SK-N-SH (cell line): ENCODE results near the gene NEK8.
"Not testable (repeated sequence)": the region's sequence is repeated elsewhere in the genome, so short reads cannot be mapped to it uniquely, and the experiment has no call there.

ENCODE experiments used
- CTCF ChIP-seq: fragments of 200-600 bp; sonication (generic); IDR thresholded peaks from 2 replicates; pipeline ENCODE4 v1.6.1; 2017; ENCODE audit warnings: antibody characterized with exemption, mild to moderate bottlenecking, moderate library complexity
- POLR2AphosphoS5 ChIP-seq: IDR thresholded peaks from 2 replicates; pipeline ENCODE4 v1.6.1; 2012; ENCODE audit warnings: low read depth, low read length
- RAD21 ChIP-seq: IDR thresholded peaks from 2 replicates; pipeline ENCODE4 v1.6.1; 2012; ENCODE audit warnings: mild to moderate bottlenecking, low read length
- TEAD4 ChIP-seq: IDR thresholded peaks from 2 replicates; pipeline ENCODE4 v1.4.0; 2012; ENCODE audit warnings: mild to moderate bottlenecking, borderline replicate concordance; ENCODE audit not compliant: insufficient read depth
- TF ChIP-seq, protein P1 (sequence below): IDR thresholded peaks from 2 replicates; pipeline ENCODE4 v1.6.1; 2012; ENCODE audit warnings: mild to moderate bottlenecking, low read depth, low read length, moderate library complexity

GRCh38 chr17:28779601-28780000, 51.0 kb downstream of the NEK8 start:
- not testable (repeated sequence) for TF ChIP-seq TEAD4, RAD21, CTCF, POLR2AphosphoS5
- TF ChIP-seq, protein P1, sequence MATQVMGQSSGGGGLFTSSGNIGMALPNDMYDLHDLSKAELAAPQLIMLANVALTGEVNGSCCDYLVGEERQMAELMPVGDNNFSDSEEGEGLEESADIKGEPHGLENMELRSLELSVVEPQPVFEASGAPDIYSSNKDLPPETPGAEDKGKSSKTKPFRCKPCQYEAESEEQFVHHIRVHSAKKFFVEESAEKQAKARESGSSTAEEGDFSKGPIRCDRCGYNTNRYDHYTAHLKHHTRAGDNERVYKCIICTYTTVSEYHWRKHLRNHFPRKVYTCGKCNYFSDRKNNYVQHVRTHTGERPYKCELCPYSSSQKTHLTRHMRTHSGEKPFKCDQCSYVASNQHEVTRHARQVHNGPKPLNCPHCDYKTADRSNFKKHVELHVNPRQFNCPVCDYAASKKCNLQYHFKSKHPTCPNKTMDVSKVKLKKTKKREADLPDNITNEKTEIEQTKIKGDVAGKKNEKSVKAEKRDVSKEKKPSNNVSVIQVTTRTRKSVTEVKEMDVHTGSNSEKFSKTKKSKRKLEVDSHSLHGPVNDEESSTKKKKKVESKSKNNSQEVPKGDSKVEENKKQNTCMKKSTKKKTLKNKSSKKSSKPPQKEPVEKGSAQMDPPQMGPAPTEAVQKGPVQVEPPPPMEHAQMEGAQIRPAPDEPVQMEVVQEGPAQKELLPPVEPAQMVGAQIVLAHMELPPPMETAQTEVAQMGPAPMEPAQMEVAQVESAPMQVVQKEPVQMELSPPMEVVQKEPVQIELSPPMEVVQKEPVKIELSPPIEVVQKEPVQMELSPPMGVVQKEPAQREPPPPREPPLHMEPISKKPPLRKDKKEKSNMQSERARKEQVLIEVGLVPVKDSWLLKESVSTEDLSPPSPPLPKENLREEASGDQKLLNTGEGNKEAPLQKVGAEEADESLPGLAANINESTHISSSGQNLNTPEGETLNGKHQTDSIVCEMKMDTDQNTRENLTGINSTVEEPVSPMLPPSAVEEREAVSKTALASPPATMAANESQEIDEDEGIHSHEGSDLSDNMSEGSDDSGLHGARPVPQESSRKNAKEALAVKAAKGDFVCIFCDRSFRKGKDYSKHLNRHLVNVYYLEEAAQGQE: not testable (repeated sequence)
